ENCODE measurements around the gene ZBTB38. TPM values are rescaled to one million over a fixed set of nuclear protein-coding genes. Genes with fewer than 3 reads are reported as not detected.

Gene ZBTB38, protein sequence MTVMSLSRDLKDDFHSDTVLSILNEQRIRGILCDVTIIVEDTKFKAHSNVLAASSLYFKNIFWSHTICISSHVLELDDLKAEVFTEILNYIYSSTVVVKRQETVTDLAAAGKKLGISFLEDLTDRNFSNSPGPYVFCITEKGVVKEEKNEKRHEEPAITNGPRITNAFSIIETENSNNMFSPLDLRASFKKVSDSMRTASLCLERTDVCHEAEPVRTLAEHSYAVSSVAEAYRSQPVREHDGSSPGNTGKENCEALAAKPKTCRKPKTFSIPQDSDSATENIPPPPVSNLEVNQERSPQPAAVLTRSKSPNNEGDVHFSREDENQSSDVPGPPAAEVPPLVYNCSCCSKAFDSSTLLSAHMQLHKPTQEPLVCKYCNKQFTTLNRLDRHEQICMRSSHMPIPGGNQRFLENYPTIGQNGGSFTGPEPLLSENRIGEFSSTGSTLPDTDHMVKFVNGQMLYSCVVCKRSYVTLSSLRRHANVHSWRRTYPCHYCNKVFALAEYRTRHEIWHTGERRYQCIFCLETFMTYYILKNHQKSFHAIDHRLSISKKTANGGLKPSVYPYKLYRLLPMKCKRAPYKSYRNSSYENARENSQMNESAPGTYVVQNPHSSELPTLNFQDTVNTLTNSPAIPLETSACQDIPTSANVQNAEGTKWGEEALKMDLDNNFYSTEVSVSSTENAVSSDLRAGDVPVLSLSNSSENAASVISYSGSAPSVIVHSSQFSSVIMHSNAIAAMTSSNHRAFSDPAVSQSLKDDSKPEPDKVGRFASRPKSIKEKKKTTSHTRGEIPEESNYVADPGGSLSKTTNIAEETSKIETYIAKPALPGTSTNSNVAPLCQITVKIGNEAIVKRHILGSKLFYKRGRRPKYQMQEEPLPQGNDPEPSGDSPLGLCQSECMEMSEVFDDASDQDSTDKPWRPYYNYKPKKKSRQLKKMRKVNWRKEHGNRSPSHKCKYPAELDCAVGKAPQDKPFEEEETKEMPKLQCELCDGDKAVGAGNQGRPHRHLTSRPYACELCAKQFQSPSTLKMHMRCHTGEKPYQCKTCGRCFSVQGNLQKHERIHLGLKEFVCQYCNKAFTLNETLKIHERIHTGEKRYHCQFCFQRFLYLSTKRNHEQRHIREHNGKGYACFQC (N-terminal part only)
- polyA plus RNA-seq (2013, experiment 1 of 2): 20.8 TPM
- polyA plus RNA-seq (2013, experiment 2 of 2): 20.5 TPM

- Histone ChIP-seq H2BK15ac (replicated peaks; ENCODE audit: low read depth) (peak within 1 kb of the TSS; percentile 75), H3K4ac (ENCODE audit: low read depth, low read length) (peak within 1 kb of the TSS; percentile 89), H3K27me3 (ENCODE audit: insufficient read depth, low read length, poor library complexity) (no peaks in the 10 kb centered on the region), H3K23ac (ENCODE audit: low read length) (no peak within 1 kb of the TSS), H3K9ac (ENCODE audit: low read length) (peak within 1 kb of the TSS; percentile 23), H3K56ac (ENCODE audit: low read length) (peak within 1 kb of the TSS; percentile 75), H3K79me2 (ENCODE audit: control insufficient read depth, insufficient read depth, low read length) (no peaks in the 10 kb centered on the region), H3K18ac (ENCODE audit: low read length) (peak within 1 kb of the TSS; percentile 54), H3K36me3 (ENCODE audit: control insufficient read depth, insufficient read depth, low read length) (no peaks in the 10 kb centered on the region), H3K79me1 (ENCODE audit: low read length) (no peaks in the 10 kb centered on the region), H3K4me1 (ENCODE audit: control insufficient read depth, low read depth, low read length) (peaks cover 7% of the 10 kb centered on the region), H3K27ac (ENCODE audit: low read depth, low read length) (peak within 1 kb of the TSS; percentile 50), H3K4me2 (ENCODE audit: low read length) (no peak within 1 kb of the TSS), H2AK5ac (ENCODE audit: low read length) (peak within 1 kb of the TSS; percentile 54), H4K8ac (ENCODE audit: low read depth, low read length) (no peak within 1 kb of the TSS), H3K4me3 (ENCODE audit: low read length) (no peak within 1 kb of the TSS), H2BK120ac (ENCODE audit: low read depth, low read length) (peak within 1 kb of the TSS; percentile 33), H4K5ac (ENCODE audit: low read length) (no peak within 1 kb of the TSS), H2BK5ac (ENCODE audit: low read length) (peak within 1 kb of the TSS; percentile 59)
- DNase-seq: peak; percentile 99
- no CpG with 5 or more reads among the region's 26 CpGs for WGBS (ENCODE audit: extremely low coverage, insufficient coverage, low lambda C conversion rate)
These were observed at the start of gene ZBTB38 for GRCh38 chr3:141368062-141368924. TSS of gene ZBTB38 (plus strand) at chr3:141368504. CDS start at chr3:141442389, 73,885 bp downstream.

GRCh38 chr3:141320399-141321108 lies 47.8 kb upstream of the ZBTB38 start:
- Histone ChIP-seq H3K9ac (ENCODE audit: low read length) (no peak overlapping the region), H3K4ac (ENCODE audit: low read depth, low read length) (no peak overlapping the region), H3K36me3 (ENCODE audit: control insufficient read depth, insufficient read depth, low read length) (no peaks in the 10 kb centered on the region), H2BK15ac (replicated peaks; ENCODE audit: low read depth) (no peak overlapping the region), H3K79me2 (ENCODE audit: control insufficient read depth, insufficient read depth, low read length) (no peaks in the 10 kb centered on the region), H3K4me3 (ENCODE audit: low read length) (no peak overlapping the region), H4K5ac (ENCODE audit: low read length) (no peak overlapping the region), H3K4me1 (ENCODE audit: control insufficient read depth, low read depth, low read length) (no peaks in the 10 kb centered on the region), H2AK5ac (ENCODE audit: low read length) (no peak overlapping the region), H4K8ac (ENCODE audit: low read depth, low read length) (no peak overlapping the region), H3K18ac (ENCODE audit: low read length) (no peak overlapping the region), H3K27me3 (ENCODE audit: insufficient read depth, low read length, poor library complexity) (no peaks in the 10 kb centered on the region), H2BK120ac (ENCODE audit: low read depth, low read length) (no peak overlapping the region), H3K4me2 (ENCODE audit: low read length) (no peak overlapping the region), H2BK5ac (ENCODE audit: low read length) (no peak overlapping the region), H3K27ac (ENCODE audit: low read depth, low read length) (no peak overlapping the region), H3K23ac (ENCODE audit: low read length) (no peak overlapping the region), H3K56ac (ENCODE audit: low read length) (no peak overlapping the region), H3K79me1 (ENCODE audit: low read length) (no peaks in the 10 kb centered on the region)
- no peak for DNase-seq

- Histone ChIP-seq H3K56ac (ENCODE audit: low read length) (no peak overlapping the region), H4K5ac (ENCODE audit: low read length) (no peak overlapping the region), H2AK5ac (ENCODE audit: low read length) (no peak overlapping the region), H3K27me3 (ENCODE audit: insufficient read depth, low read length, poor library complexity) (no peaks in the 10 kb centered on the region), H2BK5ac (ENCODE audit: low read length) (no peak overlapping the region), H3K23ac (ENCODE audit: low read length) (no peak overlapping the region), H3K4ac (ENCODE audit: low read depth, low read length) (no peak overlapping the region), H2BK15ac (replicated peaks; ENCODE audit: low read depth) (no peak overlapping the region), H3K36me3 (ENCODE audit: control insufficient read depth, insufficient read depth, low read length) (no peaks in the 10 kb centered on the region), H3K18ac (ENCODE audit: low read length) (no peak overlapping the region), H3K4me3 (ENCODE audit: low read length) (no peak overlapping the region), H3K9ac (ENCODE audit: low read length) (no peak overlapping the region), H3K27ac (ENCODE audit: low read depth, low read length) (no peak overlapping the region), H2BK120ac (ENCODE audit: low read depth, low read length) (no peak overlapping the region), H3K79me1 (ENCODE audit: low read length) (no peaks in the 10 kb centered on the region), H3K4me1 (ENCODE audit: control insufficient read depth, low read depth, low read length) (no peaks in the 10 kb centered on the region), H3K4me2 (ENCODE audit: low read length) (no peak overlapping the region), H3K79me2 (ENCODE audit: control insufficient read depth, insufficient read depth, low read length) (no peaks in the 10 kb centered on the region), H4K8ac (ENCODE audit: low read depth, low read length) (no peak overlapping the region)
- no CpG with 5 or more reads among the region's 1 CpG for WGBS (ENCODE audit: extremely low coverage, insufficient coverage, low lambda C conversion rate)
- DNase-seq: no peak
These were observed 47.2 kb upstream of the ZBTB38 start for GRCh38 chr3:141321109-141321497.

DNA sequence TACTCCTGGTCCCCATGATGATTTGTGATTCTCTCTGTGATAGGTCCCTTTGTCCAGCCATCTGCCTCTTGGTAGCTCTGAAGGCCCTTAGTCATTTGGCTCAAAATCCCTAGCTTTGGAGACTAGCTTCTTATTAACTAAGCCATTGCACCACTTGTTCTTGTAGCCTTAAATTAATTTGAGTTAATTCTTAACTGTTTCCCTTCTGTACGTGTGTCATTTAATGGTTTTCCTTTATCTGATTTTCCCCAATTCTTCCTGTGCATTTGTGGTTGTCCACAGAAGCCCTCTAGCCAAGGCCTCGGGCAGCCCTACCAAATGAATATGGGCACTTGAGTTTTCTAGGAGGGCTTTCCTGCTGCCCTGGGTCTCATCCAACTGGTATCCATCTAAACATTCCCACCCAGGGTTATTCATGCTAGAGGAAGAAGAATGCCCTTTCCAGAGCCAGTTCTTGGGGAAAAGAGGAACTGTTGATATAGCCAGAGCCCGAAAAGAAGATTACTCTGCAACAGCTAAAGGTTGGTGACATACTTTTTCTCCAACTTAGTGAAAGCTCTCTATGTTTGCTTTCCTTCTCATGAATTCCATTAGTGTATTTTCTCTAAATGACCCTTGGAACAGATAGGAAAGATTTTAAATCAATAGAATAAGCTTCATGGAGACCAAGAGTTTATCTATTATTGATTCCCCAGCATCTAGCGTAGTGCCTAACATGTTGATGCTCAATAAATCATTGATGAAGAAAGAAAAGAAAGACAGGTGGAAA lies 44.2 kb upstream of the ZBTB38 start:
- Histone ChIP-seq H3K79me2 (ENCODE audit: control insufficient read depth, insufficient read depth, low read length) (no peaks in the 10 kb centered on the region), H3K23ac (ENCODE audit: low read length) (no peak overlapping the region), H2AK5ac (ENCODE audit: low read length) (no peak overlapping the region), H3K4me3 (ENCODE audit: low read length) (no peak overlapping the region), H3K36me3 (ENCODE audit: control insufficient read depth, insufficient read depth, low read length) (no peaks in the 10 kb centered on the region), H3K9ac (ENCODE audit: low read length) (no peak overlapping the region), H3K4me2 (ENCODE audit: low read length) (no peak overlapping the region), H4K8ac (ENCODE audit: low read depth, low read length) (no peak overlapping the region), H2BK5ac (ENCODE audit: low read length) (no peak overlapping the region), H3K56ac (ENCODE audit: low read length) (no peak overlapping the region), H3K27ac (ENCODE audit: low read depth, low read length) (no peak overlapping the region), H3K4ac (ENCODE audit: low read depth, low read length) (peak overlapping the region; percentile 59), H3K79me1 (ENCODE audit: low read length) (no peaks in the 10 kb centered on the region), H2BK120ac (ENCODE audit: low read depth, low read length) (no peak overlapping the region), H3K18ac (ENCODE audit: low read length) (no peak overlapping the region), H4K5ac (ENCODE audit: low read length) (no peak overlapping the region), H2BK15ac (replicated peaks; ENCODE audit: low read depth) (peak overlapping the region; percentile 41), H3K4me1 (ENCODE audit: control insufficient read depth, low read depth, low read length) (peaks cover 9% of the 10 kb centered on the region), H3K27me3 (ENCODE audit: insufficient read depth, low read length, poor library complexity) (no peaks in the 10 kb centered on the region)
- no CpG with 5 or more reads among the region's 4 CpGs for WGBS (ENCODE audit: extremely low coverage, insufficient coverage, low lambda C conversion rate)
- no peak for DNase-seq
